Hepatocyte (in vitro differentiated cells): Measurements from ENCODE around the gene TNFAIP6. TPM values are rescaled to one million over a fixed set of nuclear protein-coding genes. Genes with fewer than 3 reads are reported as not detected.

Source experiments
- DNase-seq: peaks from one replicate; pipeline ENCODE4 v3.0.0-alpha.2; 2016; ENCODE audit warnings: low spot score
- H2AFZ ChIP-seq: fragments of 200-600 bp; sonication (generic); 2 replicates; pipeline ENCODE4 v1.6.0; 2016; ENCODE audit warnings: antibody characterized with exemption, mild to moderate bottlenecking
- H3K27ac ChIP-seq: fragments of 200-600 bp; sonication (generic); 2 replicates; pipeline ENCODE4 v1.5.1; 2016; ENCODE audit warnings: mild to moderate bottlenecking
- H3K27me3 ChIP-seq: fragments of 200-600 bp; sonication (generic); 2 replicates; pipeline ENCODE4 v1.6.1; 2016
- H3K36me3 ChIP-seq: fragments of 200-600 bp; sonication (generic); replicated peaks from 2 replicates; pipeline ENCODE4 v1.5.1; 2016; ENCODE audit warnings: low read depth; ENCODE audit not compliant: insufficient read depth
- H3K4me1 ChIP-seq: fragments of 200-600 bp; sonication (generic); 2 replicates; pipeline ENCODE4 v1.5.1; 2016; ENCODE audit warnings: mild to moderate bottlenecking, moderate library complexity; ENCODE audit not compliant: insufficient read depth
- H3K4me2 ChIP-seq: fragments of 200-600 bp; sonication (generic); 2 replicates; pipeline ENCODE4 v1.6.0; 2016
- H3K4me3 ChIP-seq: fragments of 200-600 bp; sonication (generic); 2 replicates; pipeline ENCODE4 v1.5.1; 2016; ENCODE audit warnings: mild to moderate bottlenecking
- H3K79me2 ChIP-seq: fragments of 200-600 bp; sonication (generic); 2 replicates; pipeline ENCODE4 v1.6.0; 2017; ENCODE audit warnings: mild to moderate bottlenecking
- H3K9me2 ChIP-seq: fragments of 200-600 bp; sonication (generic); replicated peaks from 2 replicates; pipeline ENCODE4 v1.6.0; 2017; ENCODE audit warnings: mild to moderate bottlenecking; ENCODE audit not compliant: insufficient read depth
- H3K9me3 ChIP-seq: fragments of 200-600 bp; sonication (generic); 2 replicates; pipeline ENCODE4 v1.5.1; 2016; ENCODE audit warnings: low read depth, mild to moderate bottlenecking
- H4K20me1 ChIP-seq: fragments of 200-600 bp; sonication (generic); 2 replicates; pipeline ENCODE4 v1.6.0; 2016; ENCODE audit warnings: mild to moderate bottlenecking; ENCODE audit not compliant: insufficient read depth, poor library complexity, severe bottlenecking
- EZH2 ChIP-seq: fragments of 200-600 bp; sonication (generic); IDR thresholded peaks from 2 replicates; pipeline ENCODE4 v1.6.1; 2016; ENCODE audit warnings: antibody characterized with exemption, mild to moderate bottlenecking, borderline replicate concordance
- EZH2phosphoT487 ChIP-seq: fragments of 200-600 bp; sonication (generic); IDR thresholded peaks from one replicate; pipeline ENCODE4 v1.6.1; 2018; ENCODE audit warnings: antibody characterized with exemption, mild to moderate bottlenecking, low read depth, moderate library complexity; ENCODE audit not compliant: unreplicated experiment, severe bottlenecking
- WGBS: methylation state at CpG from one replicate; pipeline ENCODE4 v1.1.6; 2016; ENCODE audit warnings: low lambda C conversion rate; ENCODE audit errors: missing lambda C conversion rate; 5-methylcytosine and 5-hydroxymethylcytosine counted together
- polyA plus RNA-seq: library from polyadenylated mRNA; unstranded; fragments of >200 nt; fragmentation: Nextera tagmentation; extraction: Ambion mirVana; gene quantifications from 2 replicates; pipeline ENCODE4 v1.2.1, GENCODE V29; 2016
- total RNA-seq: library from RNA; depleted of rRNA; stranded (reverse); fragments of >200 nt; gene quantifications from 2 replicates; pipeline ENCODE4 v1.2.3, GENCODE V29; 2014
- TF ChIP-seq, protein P1 (sequence below): fragments of 200-600 bp; sonication (generic); IDR thresholded peaks from 2 replicates; pipeline ENCODE4 v1.5.1; 2016; ENCODE audit warnings: antibody characterized with exemption, mild to moderate bottlenecking; ENCODE audit not compliant: poor library complexity

TNFAIP6 gene
- total and polyA plus RNA-seq, 2 experiments from 2014 or later = 10.5 to 13.0 TPM

GRCh38 chr2:151367571-151367970 lies 10.2 kb downstream of the TNFAIP6 start:
- DNase-seq = no peak
- no peaks in the 10 kb centered on the region for H4K20me1 ChIP-seq
- H3K4me2 ChIP-seq = no peak overlapping the region
- TF ChIP-seq, protein P1, sequence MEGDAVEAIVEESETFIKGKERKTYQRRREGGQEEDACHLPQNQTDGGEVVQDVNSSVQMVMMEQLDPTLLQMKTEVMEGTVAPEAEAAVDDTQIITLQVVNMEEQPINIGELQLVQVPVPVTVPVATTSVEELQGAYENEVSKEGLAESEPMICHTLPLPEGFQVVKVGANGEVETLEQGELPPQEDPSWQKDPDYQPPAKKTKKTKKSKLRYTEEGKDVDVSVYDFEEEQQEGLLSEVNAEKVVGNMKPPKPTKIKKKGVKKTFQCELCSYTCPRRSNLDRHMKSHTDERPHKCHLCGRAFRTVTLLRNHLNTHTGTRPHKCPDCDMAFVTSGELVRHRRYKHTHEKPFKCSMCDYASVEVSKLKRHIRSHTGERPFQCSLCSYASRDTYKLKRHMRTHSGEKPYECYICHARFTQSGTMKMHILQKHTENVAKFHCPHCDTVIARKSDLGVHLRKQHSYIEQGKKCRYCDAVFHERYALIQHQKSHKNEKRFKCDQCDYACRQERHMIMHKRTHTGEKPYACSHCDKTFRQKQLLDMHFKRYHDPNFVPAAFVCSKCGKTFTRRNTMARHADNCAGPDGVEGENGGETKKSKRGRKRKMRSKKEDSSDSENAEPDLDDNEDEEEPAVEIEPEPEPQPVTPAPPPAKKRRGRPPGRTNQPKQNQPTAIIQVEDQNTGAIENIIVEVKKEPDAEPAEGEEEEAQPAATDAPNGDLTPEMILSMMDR = no peak
- TF ChIP-seq EZH2 (no peak), EZH2phosphoT487 (no peak)
- no peaks in the 10 kb centered on the region for H3K9me2 ChIP-seq
- WGBS = 95% methylated on average over 2 of the region's 2 CpGs
- no peak overlapping the region for H2AFZ ChIP-seq
- H3K4me3 ChIP-seq = no peak overlapping the region
- H3K9me3 ChIP-seq = no peaks in the 10 kb centered on the region
- H3K79me2 ChIP-seq = no peaks in the 10 kb centered on the region
- H3K36me3 ChIP-seq = no peaks in the 10 kb centered on the region
- no peak overlapping the region for H3K27ac ChIP-seq
- H3K4me1 ChIP-seq = no peaks in the 10 kb centered on the region
- H3K27me3 ChIP-seq = no peaks in the 10 kb centered on the region

DNA sequence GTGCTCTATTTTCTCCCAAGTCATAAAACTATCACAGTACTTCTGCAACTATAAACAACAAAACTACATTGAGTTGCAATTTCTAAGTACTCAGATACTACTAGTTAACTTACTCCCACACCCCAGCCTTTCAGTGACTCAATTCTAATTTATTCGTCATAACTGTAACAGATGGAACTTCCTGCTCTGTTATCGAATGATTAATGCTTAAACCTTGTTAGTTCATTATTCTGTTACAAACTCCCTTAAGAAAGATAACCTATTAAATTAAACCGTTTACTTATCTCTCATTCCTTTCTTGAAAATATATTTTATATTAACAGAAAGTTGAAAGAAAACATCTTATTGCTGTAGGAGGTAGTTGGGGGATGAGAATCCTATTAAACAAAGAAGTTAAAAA lies 17.0 kb downstream of the TNFAIP6 start:
- Histone ChIP-seq H3K9me3 (no peaks in the 10 kb centered on the region), H3K4me2 (no peak overlapping the region), H3K27me3 (no peaks in the 10 kb centered on the region), H3K36me3 (no peaks in the 10 kb centered on the region), H3K4me1 (no peaks in the 10 kb centered on the region), H3K27ac (no peak overlapping the region), H3K4me3 (no peak overlapping the region), H3K79me2 (no peaks in the 10 kb centered on the region), H4K20me1 (no peaks in the 10 kb centered on the region), H3K9me2 (no peaks in the 10 kb centered on the region), H2AFZ (no peak overlapping the region)
- TF ChIP-seq, protein P1 = no peak
- no peak for TF ChIP-seq EZH2
- TF ChIP-seq EZH2phosphoT487 = no peak
- 73% methylated on average over 3 of the region's 3 CpGs for WGBS
- DNase-seq = no peak

DNA sequence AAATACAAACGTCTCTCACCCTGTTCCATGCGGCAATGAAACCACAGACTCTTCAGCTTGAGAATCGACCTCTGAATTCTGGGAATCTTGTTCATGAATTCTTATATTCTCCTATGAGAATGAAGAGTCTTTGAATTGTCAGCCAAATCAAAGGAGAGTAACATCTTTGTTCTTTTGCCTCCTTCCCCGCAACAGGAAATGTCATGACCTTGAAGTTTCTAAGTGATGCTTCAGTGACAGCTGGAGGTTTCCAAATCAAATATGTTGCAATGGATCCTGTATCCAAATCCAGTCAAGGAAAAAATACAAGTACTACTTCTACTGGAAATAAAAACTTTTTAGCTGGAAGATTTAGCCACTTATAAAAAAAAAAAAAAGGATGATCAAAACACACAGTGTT lies 21.8 kb downstream of the TNFAIP6 start:
- no peaks in the 10 kb centered on the region for H3K36me3 ChIP-seq
- no peaks in the 10 kb centered on the region for H4K20me1 ChIP-seq
- H3K9me2 ChIP-seq = no peaks in the 10 kb centered on the region
- no peaks in the 10 kb centered on the region for H3K4me1 ChIP-seq
- H3K79me2 ChIP-seq = no peaks in the 10 kb centered on the region
- DNase-seq = no peak
- H3K27me3 ChIP-seq = no peaks in the 10 kb centered on the region
- TF ChIP-seq, protein P1 = no peak
- TF ChIP-seq EZH2 (no peak), EZH2phosphoT487 (no peak)
- no peak overlapping the region for H3K27ac ChIP-seq
- WGBS = 92% methylated on average over 4 of the region's 4 CpGs
- no peak overlapping the region for H2AFZ ChIP-seq
- no peaks in the 10 kb centered on the region for H3K9me3 ChIP-seq
- H3K4me3 ChIP-seq = no peak overlapping the region
- no peak overlapping the region for H3K4me2 ChIP-seq

GRCh38 chr2:151380580-151381235 lies 23.3 kb downstream of the TNFAIP6 start:
- Histone ChIP-seq H3K36me3 (no peaks in the 10 kb centered on the region), H3K9me2 (no peaks in the 10 kb centered on the region), H3K4me1 (no peaks in the 10 kb centered on the region), H4K20me1 (no peaks in the 10 kb centered on the region), H3K27me3 (no peaks in the 10 kb centered on the region), H3K79me2 (no peaks in the 10 kb centered on the region), H3K27ac (no peak overlapping the region), H3K4me3 (no peak overlapping the region), H2AFZ (no peak overlapping the region), H3K9me3 (no peaks in the 10 kb centered on the region), H3K4me2 (no peak overlapping the region)
- TF ChIP-seq EZH2 (no peak), EZH2phosphoT487 (no peak)
- TF ChIP-seq, protein P1 = no peak
- no peak for DNase-seq
- 76% methylated on average over 6 of the region's 6 CpGs for WGBS
